ENCODE data around the gene PINK1. TPM values are rescaled to one million over a fixed set of nuclear protein-coding genes. Genes with fewer than 3 reads are reported as not detected.

PINK1 gene
- total RNA-seq, 1 experiment from 2014 or later = 17.0 TPM

GRCh38 chr1:20597650-20598049 is 35.6 kb upstream of the PINK1 start:
- no peak overlapping the region for H3K27ac Mint-ChIP-seq
- no peaks in the 10 kb centered on the region for H3K4me1 ChIP-seq (ENCODE audit: insufficient read depth, low read length)
- H3K14ac ChIP-seq (ENCODE audit: insufficient read depth, low read length) = no peak overlapping the region
- no peak overlapping the region for H2BK5ac ChIP-seq (ENCODE audit: insufficient read length, low read length)
- no peak overlapping the region for H2BK12ac ChIP-seq (ENCODE audit: insufficient read length, low read depth, low read length)
- H2BK120ac ChIP-seq (ENCODE audit: low read depth, low read length, poor library complexity, severe bottlenecking) = no peak overlapping the region
- no peak overlapping the region for H3K4ac ChIP-seq (ENCODE audit: low read depth, low read length)
- no CpG with 5 or more reads among the region's 3 CpGs for WGBS (ENCODE audit: extremely low coverage, insufficient read length, low lambda C conversion rate)
- peaks cover 2% of the 10 kb centered on the region; the same call in 1 of the 2 replicates for H3K79me2 ChIP-seq (ENCODE audit: insufficient read depth, low read length)
- H3K27ac ChIP-seq (ENCODE audit: insufficient read length, low read depth, low read length) = no peak overlapping the region
- no peak overlapping the region for H2BK20ac ChIP-seq (ENCODE audit: low read depth, low read length, poor library complexity, severe bottlenecking)
- no peak overlapping the region for H2AK5ac ChIP-seq (ENCODE audit: insufficient read length, low read length)
- H3K23me2 ChIP-seq (ENCODE audit: insufficient read length, low read depth, low read length, poor library complexity, severe bottlenecking) = no peaks in the 10 kb centered on the region
- no peaks in the 10 kb centered on the region for H4K20me1 ChIP-seq (ENCODE audit: control insufficient read depth, insufficient read depth, insufficient read length)
- H3K9ac ChIP-seq (ENCODE audit: extremely low read depth, insufficient read length, low read length) = no peak overlapping the region
- no peak overlapping the region for H3K18ac ChIP-seq (ENCODE audit: insufficient read length, low read depth, low read length)
- peaks cover 3 to 8% of the 10 kb centered on the region in 2 experiments; a peak in 3 of 4 replicates for H3K4me1 Mint-ChIP-seq
- H4K91ac ChIP-seq (ENCODE audit: insufficient read length, low read depth, low read length) = no peak overlapping the region
- no peak overlapping the region for H3K56ac ChIP-seq (ENCODE audit: insufficient read length, low read depth, low read length)
- no peak for DNase-seq
- no peak overlapping the region for H3K4me3 Mint-ChIP-seq
- no peak overlapping the region for H3K4me2 ChIP-seq (ENCODE audit: insufficient read depth, insufficient read length, low read length)
- 0 out of 2 replicates have a peak, but pooled peaks cover 2% of the 10 kb centered on the region for H3K27me3 Mint-ChIP-seq (ENCODE audit: low read depth)
- no peaks in the 10 kb centered on the region for H3K9me3 ChIP-seq (ENCODE audit: control insufficient read depth, low read depth, low read length)
- TF ChIP-seq, protein P1, sequence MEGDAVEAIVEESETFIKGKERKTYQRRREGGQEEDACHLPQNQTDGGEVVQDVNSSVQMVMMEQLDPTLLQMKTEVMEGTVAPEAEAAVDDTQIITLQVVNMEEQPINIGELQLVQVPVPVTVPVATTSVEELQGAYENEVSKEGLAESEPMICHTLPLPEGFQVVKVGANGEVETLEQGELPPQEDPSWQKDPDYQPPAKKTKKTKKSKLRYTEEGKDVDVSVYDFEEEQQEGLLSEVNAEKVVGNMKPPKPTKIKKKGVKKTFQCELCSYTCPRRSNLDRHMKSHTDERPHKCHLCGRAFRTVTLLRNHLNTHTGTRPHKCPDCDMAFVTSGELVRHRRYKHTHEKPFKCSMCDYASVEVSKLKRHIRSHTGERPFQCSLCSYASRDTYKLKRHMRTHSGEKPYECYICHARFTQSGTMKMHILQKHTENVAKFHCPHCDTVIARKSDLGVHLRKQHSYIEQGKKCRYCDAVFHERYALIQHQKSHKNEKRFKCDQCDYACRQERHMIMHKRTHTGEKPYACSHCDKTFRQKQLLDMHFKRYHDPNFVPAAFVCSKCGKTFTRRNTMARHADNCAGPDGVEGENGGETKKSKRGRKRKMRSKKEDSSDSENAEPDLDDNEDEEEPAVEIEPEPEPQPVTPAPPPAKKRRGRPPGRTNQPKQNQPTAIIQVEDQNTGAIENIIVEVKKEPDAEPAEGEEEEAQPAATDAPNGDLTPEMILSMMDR (conservative IDR thresholded peaks at IDR 0.05) = no peak
- no peak overlapping the region for H2AFZ ChIP-seq (ENCODE audit: low read length)
- no peak overlapping the region for H2BK15ac ChIP-seq (ENCODE audit: low read depth, low read length)
- no peaks in the 10 kb centered on the region for H3K27me3 ChIP-seq (ENCODE audit: insufficient read depth, low read length)
- no peaks in the 10 kb centered on the region; a peak in 1 of 5 replicates for H3K9me3 Mint-ChIP-seq
- H3K23ac ChIP-seq (ENCODE audit: insufficient read length, low read depth, low read length) = no peak overlapping the region
- no peak overlapping the region for H4K5ac ChIP-seq (ENCODE audit: insufficient read length, low read depth, low read length)
- no peak overlapping the region for H4K8ac ChIP-seq (replicated peaks; ENCODE audit: insufficient read length, low read depth, low read length)
- no peaks in the 10 kb centered on the region; a peak in 1 of 7 replicates for H3K36me3 Mint-ChIP-seq (ENCODE audit: insufficient read depth in 1 of 3, low read depth in 3 of 3)
- no peak overlapping the region for H3T11ph ChIP-seq (ENCODE audit: low read length)
- H3K79me1 ChIP-seq (ENCODE audit: insufficient read depth, low read depth, low read length, poor library complexity, severe bottlenecking) = no peaks in the 10 kb centered on the region
